ENCODE results near the gene ZNF780A.
"Not testable (repeated sequence)": the region's sequence is repeated elsewhere in the genome, so short reads cannot be mapped to it uniquely, and the experiment has no call there.

Gene ZNF780A

GRCh38 chr19:40090241-40091204 lies at the start of gene ZNF780A:
Gene ZNF780A, minus strand, starts transcription at chr19:40090943. Its CDS starts 6,190 bp downstream, at chr19:40084753.
- DNase-seq (ENCODE audit: low spot score), result peak; percentile 72

GRCh38 chr19:40139533-40140287 lies 49.0 kb upstream of the ZNF780A start:
- DNase-seq (ENCODE audit: low spot score), result peak; percentile 73

- no peak for DNase-seq (ENCODE audit: low spot score)
Measured at GRCh38 chr19:40136818-40137217, 46.1 kb upstream of the ZNF780A start.

GRCh38 chr19:40134866-40135265 lies 44.1 kb upstream of the ZNF780A start:
- DNase-seq (ENCODE audit: low spot score), result no peak

- DNase-seq (ENCODE audit: low spot score), result no peak
Measured at GRCh38 chr19:40133491-40133890, 42.7 kb upstream of the ZNF780A start.

- DNase-seq (ENCODE audit: low spot score), result no peak
Measured at GRCh38 chr19:40130013-40130412, 39.3 kb upstream of the ZNF780A start.

GRCh38 chr19:40129425-40129824 lies 38.7 kb upstream of the ZNF780A start:
- DNase-seq (ENCODE audit: low spot score), result no peak

- DNase-seq (ENCODE audit: low spot score), result no peak
Measured at GRCh38 chr19:40128991-40129390, 38.2 kb upstream of the ZNF780A start.

- no peak for DNase-seq (ENCODE audit: low spot score)
Measured at GRCh38 chr19:40119380-40119779, 28.6 kb upstream of the ZNF780A start.

GRCh38 chr19:40118638-40119037 lies 27.9 kb upstream of the ZNF780A start:
- not testable (repeated sequence) for DNase-seq (ENCODE audit: low spot score)

- no peak for DNase-seq (ENCODE audit: low spot score)
Measured at GRCh38 chr19:40116075-40116474, 25.3 kb upstream of the ZNF780A start.

- not testable (repeated sequence) for DNase-seq (ENCODE audit: low spot score)
Measured at GRCh38 chr19:40114119-40114518, 23.4 kb upstream of the ZNF780A start.

- not testable (repeated sequence) for DNase-seq (ENCODE audit: low spot score)
Measured at GRCh38 chr19:40112271-40112670, 21.5 kb upstream of the ZNF780A start.

GRCh38 chr19:40110570-40110969 lies 19.8 kb upstream of the ZNF780A start:
- no peak for DNase-seq (ENCODE audit: low spot score)

- DNase-seq (ENCODE audit: low spot score), result no peak
Measured at GRCh38 chr19:40104754-40105153, 14.0 kb upstream of the ZNF780A start.

- DNase-seq (ENCODE audit: low spot score), result no peak
Measured at GRCh38 chr19:40103600-40103999, 12.9 kb upstream of the ZNF780A start.

GRCh38 chr19:40101813-40102212 lies 11.1 kb upstream of the ZNF780A start:
- no peak for DNase-seq (ENCODE audit: low spot score)

- DNase-seq (ENCODE audit: low spot score), result no peak
Measured at GRCh38 chr19:40093416-40093815, 2.7 kb upstream of the ZNF780A start.

- DNase-seq (ENCODE audit: low spot score), result peak; percentile 4
Measured at GRCh38 chr19:40091205-40092129, 724 bp upstream of the ZNF780A start.

- DNase-seq (ENCODE audit: low spot score), result peak; percentile 18
Measured at GRCh38 chr19:40089462-40089861, 1.3 kb downstream of the ZNF780A start.

- DNase-seq (ENCODE audit: low spot score), result no peak
Measured at GRCh38 chr19:40088299-40089047, 2.3 kb downstream of the ZNF780A start.
